PC-3 (cell line): ENCODE measurements around the gene BRPF1.

Source experiments
- EZH2 ChIP-seq: fragments of 300-600 bp; sonication (generic); IDR thresholded peaks from one replicate; pipeline ENCODE4 v1.6.1; 2017; ENCODE audit warnings: antibody characterized with exemption, mild to moderate bottlenecking, low read length; ENCODE audit not compliant: unreplicated experiment
- EZH2phosphoT487 ChIP-seq: fragments of 300-600 bp; sonication (generic); IDR thresholded peaks from 2 replicates; pipeline ENCODE4 v1.6.1; 2018; ENCODE audit warnings: mild to moderate bottlenecking, antibody characterized with exemption, low read length, borderline replicate concordance
- TF ChIP-seq, protein P1 (sequence below): fragments of 300-600 bp; sonication (generic); conservative IDR thresholded peaks from 2 replicates; pipeline ENCODE4 v1.5.1; 2017; ENCODE audit warnings: antibody characterized with exemption, low read depth, mild to moderate bottlenecking, low read length

DNA sequence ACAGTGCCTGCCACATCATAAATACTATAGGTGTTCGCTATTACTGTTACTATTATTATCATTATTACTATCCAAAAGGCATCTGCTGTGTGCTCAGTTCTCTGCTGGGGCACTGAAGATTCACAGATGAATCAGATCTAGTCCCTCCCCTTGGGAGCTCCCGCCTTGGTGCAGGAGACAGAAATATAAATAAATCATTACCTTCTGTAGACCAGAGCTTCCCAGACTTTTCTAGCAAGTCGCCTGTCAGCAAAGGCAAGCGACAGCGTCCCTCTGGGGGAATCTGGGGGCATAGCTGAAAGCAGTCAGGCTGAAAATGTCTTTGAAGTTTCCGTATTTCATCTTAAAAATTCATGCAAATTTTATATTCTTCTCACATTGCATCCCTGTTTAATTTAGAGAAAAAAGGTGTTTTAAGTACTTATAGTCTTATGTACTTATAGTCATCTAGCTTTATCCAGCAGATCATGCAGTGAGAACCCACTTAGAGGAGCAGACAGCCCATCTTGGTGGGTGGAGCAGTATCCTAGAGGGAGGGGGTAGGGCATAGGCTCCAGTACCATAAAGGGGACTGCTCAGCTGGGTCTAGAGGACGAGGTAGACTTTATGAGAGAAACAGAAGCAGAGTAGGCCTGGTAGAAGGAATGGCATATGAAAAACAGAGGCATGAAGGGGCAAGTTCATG, 10.4 kb upstream of the BRPF1 start:
- TF ChIP-seq, protein P1, sequence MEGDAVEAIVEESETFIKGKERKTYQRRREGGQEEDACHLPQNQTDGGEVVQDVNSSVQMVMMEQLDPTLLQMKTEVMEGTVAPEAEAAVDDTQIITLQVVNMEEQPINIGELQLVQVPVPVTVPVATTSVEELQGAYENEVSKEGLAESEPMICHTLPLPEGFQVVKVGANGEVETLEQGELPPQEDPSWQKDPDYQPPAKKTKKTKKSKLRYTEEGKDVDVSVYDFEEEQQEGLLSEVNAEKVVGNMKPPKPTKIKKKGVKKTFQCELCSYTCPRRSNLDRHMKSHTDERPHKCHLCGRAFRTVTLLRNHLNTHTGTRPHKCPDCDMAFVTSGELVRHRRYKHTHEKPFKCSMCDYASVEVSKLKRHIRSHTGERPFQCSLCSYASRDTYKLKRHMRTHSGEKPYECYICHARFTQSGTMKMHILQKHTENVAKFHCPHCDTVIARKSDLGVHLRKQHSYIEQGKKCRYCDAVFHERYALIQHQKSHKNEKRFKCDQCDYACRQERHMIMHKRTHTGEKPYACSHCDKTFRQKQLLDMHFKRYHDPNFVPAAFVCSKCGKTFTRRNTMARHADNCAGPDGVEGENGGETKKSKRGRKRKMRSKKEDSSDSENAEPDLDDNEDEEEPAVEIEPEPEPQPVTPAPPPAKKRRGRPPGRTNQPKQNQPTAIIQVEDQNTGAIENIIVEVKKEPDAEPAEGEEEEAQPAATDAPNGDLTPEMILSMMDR = no peak
- no peak for TF ChIP-seq EZH2phosphoT487
- no peak for TF ChIP-seq EZH2
